Measurements from ENCODE around the gene CKB.

CKB gene

DNA sequence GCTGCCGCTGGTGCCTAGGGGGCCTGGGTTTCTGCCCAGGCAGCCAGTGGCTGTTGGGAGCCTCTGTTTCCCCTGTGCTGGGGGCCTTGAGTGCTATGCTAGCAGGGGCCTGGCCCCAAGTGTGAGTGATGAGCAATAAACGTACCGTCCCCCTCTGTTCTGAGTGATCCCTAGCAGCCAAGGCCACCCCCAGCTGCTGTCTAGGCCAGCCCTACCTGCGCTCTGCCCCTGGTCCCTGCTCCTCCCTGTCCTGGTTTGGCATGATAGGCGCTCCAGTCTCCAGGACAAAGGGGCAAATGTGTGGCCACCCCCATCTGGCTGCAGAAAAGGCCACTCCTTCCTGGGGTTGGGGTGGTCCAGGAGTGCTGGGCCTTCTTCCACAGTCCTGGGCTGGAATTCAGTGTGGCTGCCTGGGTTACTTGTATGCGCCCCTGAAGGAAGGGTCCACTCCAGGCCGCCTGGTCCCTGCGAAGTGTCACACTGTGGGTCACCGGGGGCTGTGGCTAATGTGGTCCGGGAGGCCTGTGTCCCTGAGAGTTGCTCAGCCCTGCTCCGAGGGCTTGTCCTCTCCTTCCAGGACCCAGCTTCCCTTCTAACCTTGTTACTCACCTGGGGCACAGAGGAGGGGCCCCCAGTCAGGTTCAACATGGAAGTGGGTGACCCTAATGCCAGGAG, 13.4 kb upstream of the CKB start:
- H3K36me3 Mint-ChIP-seq = peaks cover 3% of the 10 kb centered on the region
- H3K27me3 Mint-ChIP-seq = peaks cover 2% of the 10 kb centered on the region
- H3K9me3 Mint-ChIP-seq = no peaks in the 10 kb centered on the region
- peaks cover 9% of the 10 kb centered on the region for H3K4me1 Mint-ChIP-seq
- H3K4me3 Mint-ChIP-seq = no peak overlapping the region
- DNase-seq (ENCODE audit: low spot score in 2 of 2) = no peak
- H3K27ac Mint-ChIP-seq = no peak overlapping the region
- no peak for ATAC-seq (ENCODE audit: low read depth)

GRCh38 chr14:103535081-103535890, 12.7 kb upstream of the CKB start:
- peaks cover 2% of the 10 kb centered on the region for H3K27me3 Mint-ChIP-seq
- no peak overlapping the region for H3K27ac Mint-ChIP-seq
- no peak overlapping the region for H3K4me3 Mint-ChIP-seq
- DNase-seq (ENCODE audit: low spot score in 2 of 2) (no peak), ATAC-seq (ENCODE audit: low read depth) (no peak)
- H3K9me3 Mint-ChIP-seq = no peaks in the 10 kb centered on the region
- H3K4me1 Mint-ChIP-seq = peaks cover 12% of the 10 kb centered on the region
- peaks cover 3% of the 10 kb centered on the region for H3K36me3 Mint-ChIP-seq

- peaks cover 3% of the 10 kb centered on the region for H3K36me3 Mint-ChIP-seq
- H3K27me3 Mint-ChIP-seq = peaks cover 2% of the 10 kb centered on the region
- H3K4me3 Mint-ChIP-seq = no peak overlapping the region
- H3K4me1 Mint-ChIP-seq = peaks cover 17% of the 10 kb centered on the region
- ATAC-seq (ENCODE audit: low read depth) (no peak), DNase-seq (ENCODE audit: low spot score in 2 of 2) (no peak)
- no peaks in the 10 kb centered on the region for H3K9me3 Mint-ChIP-seq
- no peak overlapping the region for H3K27ac Mint-ChIP-seq
These were observed 12.0 kb upstream of the CKB start for GRCh38 chr14:103534576-103535061.

DNA sequence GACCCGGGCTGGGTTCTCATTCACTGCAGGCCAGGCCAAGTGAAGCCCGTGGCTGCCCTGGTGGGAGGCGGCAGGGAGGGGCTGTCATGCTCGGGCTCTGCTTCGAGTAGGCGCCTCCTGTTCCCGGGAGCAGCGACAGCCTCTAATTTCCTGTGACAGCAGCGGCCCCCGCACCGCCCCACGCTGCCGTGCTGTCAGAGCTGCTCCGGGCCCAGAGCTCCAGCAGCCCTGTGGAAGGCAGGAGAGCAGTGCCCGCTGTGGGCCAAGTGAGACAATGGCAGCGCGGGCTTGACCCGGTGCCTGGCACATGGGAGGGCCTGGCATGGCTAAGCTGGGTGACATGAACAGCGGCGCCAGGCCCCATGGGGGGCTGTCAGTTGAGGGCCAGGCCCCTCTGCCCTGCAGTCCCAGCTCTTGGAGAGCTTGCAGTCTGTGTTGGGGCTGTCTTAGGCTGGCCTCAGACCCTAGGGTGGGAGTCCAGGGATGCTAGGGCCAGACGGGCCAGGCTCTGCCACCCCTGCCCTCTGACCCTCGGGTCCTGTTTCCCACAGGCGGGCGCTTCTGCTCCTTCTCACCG, 11.5 kb upstream of the CKB start:
- ATAC-seq (ENCODE audit: low read depth) = no peak
- Mint-ChIP-seq H3K36me3 (peaks cover 3% of the 10 kb centered on the region), H3K27ac (no peak overlapping the region), H3K27me3 (no peaks in the 10 kb centered on the region), H3K9me3 (no peaks in the 10 kb centered on the region), H3K4me1 (peaks cover 18% of the 10 kb centered on the region), H3K4me3 (no peak overlapping the region)
- DNase-seq (ENCODE audit: low spot score in 2 of 2) = no peak

- DNase-seq (ENCODE audit: low spot score in 2 of 2) = no peak
- H3K27me3 Mint-ChIP-seq = no peaks in the 10 kb centered on the region
- no peak overlapping the region for H3K4me3 Mint-ChIP-seq
- no peak overlapping the region for H3K27ac Mint-ChIP-seq
- no peak for ATAC-seq (ENCODE audit: low read depth)
- H3K9me3 Mint-ChIP-seq = no peaks in the 10 kb centered on the region
- H3K36me3 Mint-ChIP-seq = peaks cover 3% of the 10 kb centered on the region
- H3K4me1 Mint-ChIP-seq = peaks cover 18% of the 10 kb centered on the region
These were observed 10.7 kb upstream of the CKB start for GRCh38 chr14:103533137-103533998.

DNA sequence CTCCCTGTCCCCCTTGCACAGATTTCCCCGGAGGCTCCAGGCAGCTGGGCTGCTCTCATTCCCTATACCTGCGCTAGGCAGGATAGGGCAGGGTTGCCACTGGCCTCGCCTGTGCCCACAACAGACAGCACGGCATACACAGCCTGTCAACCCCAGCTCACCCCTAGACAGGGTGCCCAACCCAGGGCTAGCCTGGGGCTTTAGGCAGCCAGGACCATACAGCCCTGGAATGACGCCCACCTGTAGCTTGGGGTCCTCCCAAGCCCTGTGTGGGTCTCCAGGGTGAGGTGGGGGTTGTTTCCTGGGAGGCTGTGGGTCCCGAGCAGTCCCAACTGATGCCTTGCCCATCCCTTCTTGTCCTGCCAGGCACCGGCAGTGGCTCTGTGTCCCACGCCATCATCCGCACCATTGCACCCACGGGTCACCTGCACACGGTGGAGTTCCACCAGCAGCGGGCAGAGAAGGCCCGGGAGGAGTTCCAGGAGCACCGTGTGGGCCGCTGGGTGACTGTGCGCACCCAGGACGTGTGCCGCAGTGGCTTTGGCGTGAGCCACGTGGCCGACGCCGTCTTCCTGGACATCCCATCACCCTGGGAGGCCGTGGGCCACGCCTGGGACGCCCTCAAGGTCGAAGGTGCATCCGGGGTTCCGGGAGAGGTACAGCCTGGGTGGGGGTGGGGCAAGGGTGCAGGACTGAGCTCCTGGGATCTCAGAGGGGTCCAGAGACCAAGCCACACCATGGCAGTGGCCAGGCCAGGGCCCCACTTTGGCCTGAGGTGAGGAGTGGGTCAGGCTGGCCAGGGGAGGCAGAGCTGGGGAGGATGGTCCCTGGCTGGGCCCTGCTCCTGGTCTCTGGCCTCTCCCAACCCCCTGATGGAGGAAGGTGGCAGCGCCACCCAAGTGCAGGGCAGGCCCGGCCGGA, 9.8 kb upstream of the CKB start:
- Mint-ChIP-seq H3K36me3 (peaks cover 3% of the 10 kb centered on the region), H3K9me3 (no peaks in the 10 kb centered on the region), H3K4me3 (no peak overlapping the region)

GRCh38 chr14:103531421-103532215, 9.0 kb upstream of the CKB start:
- Mint-ChIP-seq H3K27ac (no peak overlapping the region), H3K4me3 (peak overlapping the region; percentile 43), H3K27me3 (no peaks in the 10 kb centered on the region), H3K4me1 (peaks cover 31% of the 10 kb centered on the region), H3K36me3 (peaks cover 3% of the 10 kb centered on the region), H3K9me3 (no peaks in the 10 kb centered on the region)
- DNase-seq (ENCODE audit: low spot score in 2 of 2) (no peak), ATAC-seq (ENCODE audit: low read depth) (no peak)

More for the DNA sequence above, 9.8 kb upstream of the CKB start:
- no peak overlapping the region for H3K27ac Mint-ChIP-seq
- H3K4me1 Mint-ChIP-seq = peaks cover 25% of the 10 kb centered on the region
- no peak for DNase-seq (ENCODE audit: low spot score in 2 of 2)
- no peaks in the 10 kb centered on the region for H3K27me3 Mint-ChIP-seq
- ATAC-seq (ENCODE audit: low read depth) = no peak

DNA sequence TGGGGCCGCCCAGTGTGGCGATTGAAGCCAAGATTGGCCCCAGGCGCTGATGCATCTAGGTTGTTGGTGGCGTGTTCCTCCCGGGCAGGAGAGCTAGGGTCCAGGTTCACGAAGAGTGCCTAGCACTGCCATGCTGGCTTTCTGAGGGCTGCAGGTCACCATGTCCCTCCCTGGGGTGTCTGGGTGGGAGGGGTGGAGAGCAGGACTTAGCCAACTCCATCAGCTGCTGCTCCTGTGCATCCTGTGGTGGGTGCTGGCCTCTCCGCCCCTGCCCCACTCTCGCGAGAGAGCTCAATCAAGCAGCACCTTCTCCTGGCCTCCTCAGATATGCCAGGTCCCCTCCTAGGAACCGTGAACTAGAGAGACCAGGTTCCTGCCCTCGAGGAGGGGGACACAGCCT, 8.2 kb upstream of the CKB start:
- Mint-ChIP-seq H3K4me1 (peaks cover 31% of the 10 kb centered on the region), H3K27ac (no peak overlapping the region), H3K27me3 (no peaks in the 10 kb centered on the region), H3K36me3 (peaks cover 3% of the 10 kb centered on the region), H3K4me3 (no peak overlapping the region), H3K9me3 (no peaks in the 10 kb centered on the region)
- ATAC-seq (ENCODE audit: low read depth) = no peak
- no peak for DNase-seq (ENCODE audit: low spot score in 2 of 2)

DNA sequence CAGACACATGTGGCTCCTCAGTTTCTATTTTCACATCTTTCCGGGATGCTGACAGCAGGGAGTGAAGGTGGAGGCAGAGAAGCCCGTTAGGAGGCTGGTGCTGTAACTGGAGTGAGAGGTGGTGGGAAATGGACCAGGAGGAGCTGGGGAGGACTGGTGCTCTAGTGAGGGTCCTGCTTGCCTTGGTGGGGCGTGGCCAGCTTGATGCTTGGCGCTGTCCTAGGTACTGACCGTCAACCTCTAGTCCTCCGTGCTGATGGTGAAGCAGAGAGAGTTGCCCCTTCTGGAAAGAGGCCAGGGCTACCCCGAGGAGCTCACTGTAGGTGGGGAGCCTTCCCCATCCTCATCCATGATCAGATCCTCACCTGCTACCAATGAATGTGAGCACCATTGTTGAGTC, 7.8 kb upstream of the CKB start:
- no peak for DNase-seq (ENCODE audit: low spot score in 2 of 2)
- no peaks in the 10 kb centered on the region for H3K9me3 Mint-ChIP-seq
- peaks cover 3% of the 10 kb centered on the region for H3K36me3 Mint-ChIP-seq
- no peak overlapping the region for H3K27ac Mint-ChIP-seq
- peaks cover 31% of the 10 kb centered on the region for H3K4me1 Mint-ChIP-seq
- ATAC-seq (ENCODE audit: low read depth) = no peak
- H3K27me3 Mint-ChIP-seq = no peaks in the 10 kb centered on the region
- H3K4me3 Mint-ChIP-seq = peak overlapping the region; percentile 95

DNA sequence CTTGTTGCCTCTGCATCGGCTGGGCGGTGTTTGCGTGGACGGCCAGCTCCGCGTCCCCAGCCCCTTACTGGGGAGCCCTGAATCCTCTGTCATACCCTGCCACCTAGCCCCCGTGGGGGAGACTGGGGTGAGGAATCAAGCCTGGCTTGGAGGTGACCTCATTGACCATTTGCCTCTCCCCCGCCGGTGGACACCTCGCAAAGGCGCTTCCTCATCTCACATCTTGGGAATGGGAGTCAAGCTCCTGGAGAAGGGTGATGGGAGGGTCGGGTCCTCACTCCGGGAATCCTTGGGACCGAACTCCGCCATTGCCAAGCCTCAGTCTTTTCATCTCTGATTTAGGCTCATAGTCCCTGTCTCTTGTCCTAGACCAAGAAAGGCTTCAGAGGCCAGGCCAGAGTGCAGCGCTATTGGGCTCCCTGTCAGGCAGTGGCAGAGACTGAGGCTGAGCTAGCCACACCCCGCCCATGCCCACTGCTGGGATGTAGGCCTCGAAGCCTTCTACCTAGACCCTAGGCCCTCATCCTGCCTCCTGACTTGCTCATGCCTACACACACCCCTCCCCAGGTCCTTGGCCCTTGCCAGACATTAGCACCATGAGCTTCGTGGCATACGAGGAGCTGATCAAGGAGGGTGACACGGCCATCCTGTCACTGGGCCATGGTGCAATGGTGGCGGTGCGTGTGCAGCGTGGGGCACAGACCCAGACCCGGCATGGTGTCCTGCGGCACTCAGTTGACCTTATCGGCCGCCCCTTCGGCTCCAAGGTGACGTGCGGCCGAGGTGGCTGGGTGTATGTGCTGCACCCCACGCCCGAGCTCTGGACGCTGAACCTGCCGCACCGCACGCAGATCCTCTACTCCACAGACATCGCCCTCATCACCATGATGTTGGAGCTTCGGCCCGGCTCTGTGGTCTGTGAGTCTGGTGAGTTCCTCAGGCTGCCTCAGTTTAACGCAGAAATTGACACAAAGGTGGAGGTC, 7.0 kb upstream of the CKB start:
- ATAC-seq (ENCODE audit: low read depth) (no peak), DNase-seq (ENCODE audit: low spot score in 2 of 2) (no peak)
- Mint-ChIP-seq H3K27ac (peak overlapping the region; percentile 92), H3K36me3 (peaks cover 3% of the 10 kb centered on the region), H3K4me1 (peaks cover 31% of the 10 kb centered on the region), H3K27me3 (no peaks in the 10 kb centered on the region), H3K9me3 (no peaks in the 10 kb centered on the region), H3K4me3 (peak overlapping the region; percentile 95)

GRCh38 chr14:103528587-103529382, 6.2 kb upstream of the CKB start, which contains the start of gene TRMT61A:
TSS of gene TRMT61A (plus strand) at chr14:103529196. CDS start at chr14:103529979, 783 bp downstream.
- H3K4me1 Mint-ChIP-seq = peaks cover 31% of the 10 kb centered on the region
- H3K36me3 Mint-ChIP-seq = peaks cover 3% of the 10 kb centered on the region
- H3K27ac Mint-ChIP-seq = peak within 1 kb of the TSS; percentile 92
- H3K9me3 Mint-ChIP-seq = no peaks in the 10 kb centered on the region
- H3K4me3 Mint-ChIP-seq = peak within 1 kb of the TSS; percentile 95
- no peaks in the 10 kb centered on the region for H3K27me3 Mint-ChIP-seq
- DNase-seq (ENCODE audit: low spot score in 2 of 2) (peak; percentile 59 to 62), ATAC-seq (ENCODE audit: low read depth) (peak; percentile 72)
